Smooth muscle cell of the umbilical artery (primary cell): Measurements from ENCODE around the gene TNS3. TPM values are rescaled to one million over a fixed set of nuclear protein-coding genes. Genes with fewer than 3 reads are reported as not detected.

Source experiments
- total RNA-seq: library from RNA; depleted of rRNA; stranded (reverse); fragments of >200 nt; gene quantifications from 2 replicates; pipeline ENCODE4 v1.2.3, GENCODE V29; 2014

TNS3 gene
- total RNA-seq, result 78.2 and 113 TPM in 2 replicates

DNA sequence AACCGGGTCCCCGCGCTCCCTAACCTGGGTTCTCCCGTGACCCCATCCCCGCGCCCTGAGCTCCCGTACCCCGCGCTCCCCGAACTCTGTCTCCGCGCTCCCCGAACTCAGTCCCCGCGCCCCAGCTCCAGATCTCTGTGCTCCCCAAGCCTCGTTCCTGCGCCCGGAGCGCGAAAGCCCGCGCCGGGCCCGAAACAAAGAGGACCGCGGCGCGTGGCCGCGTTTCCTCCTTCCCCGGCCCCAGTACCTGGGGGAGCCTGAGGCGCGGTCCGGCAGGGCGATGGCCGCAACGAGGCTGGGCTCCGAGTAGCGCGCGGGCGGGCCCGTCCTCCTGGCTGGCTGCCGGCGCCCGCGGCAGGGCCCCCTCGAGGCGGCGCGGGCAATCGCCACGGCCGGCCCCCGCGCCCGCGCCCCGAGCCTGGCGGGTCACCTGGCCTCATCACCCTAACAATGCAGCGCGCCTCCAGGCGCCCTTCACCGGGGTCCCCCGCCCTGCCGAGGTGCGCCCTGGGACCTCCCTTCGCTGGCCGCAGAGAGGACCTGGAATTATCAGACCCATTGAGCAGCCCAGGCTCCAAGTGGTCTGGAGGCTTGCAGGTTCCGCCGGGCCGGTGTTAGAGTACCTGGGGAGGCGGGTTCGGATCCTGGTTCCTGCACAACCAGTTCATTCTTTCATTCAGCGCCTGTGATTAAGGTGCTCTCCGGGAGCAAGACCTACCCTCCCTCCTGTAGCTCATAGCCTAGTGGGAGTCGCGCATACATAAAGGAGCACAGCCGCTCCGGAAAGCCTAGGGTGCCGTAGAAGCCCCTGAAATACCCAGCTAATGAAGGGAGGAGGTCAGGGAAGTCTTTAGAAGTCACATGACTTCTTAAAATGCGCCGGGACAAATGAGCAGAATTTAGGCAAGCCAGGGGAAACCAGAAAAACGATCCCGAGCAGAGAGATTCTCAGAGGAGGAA, at the start of gene TNS3:
Gene TNS3 (minus strand): TSS at position 308 of the 960 bp plus-strand sequence. CDS start 142,475 bp downstream, outside the sequence.

